ENCODE data around the gene TSEN2. TPM values are rescaled to one million over a fixed set of nuclear protein-coding genes. Genes with fewer than 3 reads are reported as not detected.

Gene TSEN2
- polyA plus RNA-seq, 4 donors = 16.9 to 36.5 (median 25.7) TPM

DNA sequence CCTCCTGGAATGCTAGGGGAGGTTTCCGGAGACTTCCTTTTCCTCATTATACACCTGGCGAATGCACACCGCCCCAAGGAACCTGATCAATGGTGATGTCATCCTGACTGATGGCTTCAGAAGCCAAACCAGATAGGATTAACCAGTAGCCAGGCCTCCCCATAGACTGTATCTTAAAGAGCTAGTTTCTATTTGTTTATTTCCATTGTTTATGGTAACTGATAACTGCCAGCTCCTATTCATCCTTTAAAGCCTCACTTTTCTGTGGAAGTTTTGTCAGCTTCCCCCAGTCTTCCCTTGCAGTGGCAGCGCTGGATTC lies 61.2 kb downstream of the TSEN2 start, which contains the start of gene MKRN2OS:
MKRN2OS (minus strand) TSS at position 27 of the 319 bp plus-strand sequence. CDS start 35 bp downstream, outside the sequence.
- peak in 1 of 4 donors; percentile 59 for DNase-seq (ENCODE audit: low read depth in 4 of 4, low spot score in 2 of 4)

DNA sequence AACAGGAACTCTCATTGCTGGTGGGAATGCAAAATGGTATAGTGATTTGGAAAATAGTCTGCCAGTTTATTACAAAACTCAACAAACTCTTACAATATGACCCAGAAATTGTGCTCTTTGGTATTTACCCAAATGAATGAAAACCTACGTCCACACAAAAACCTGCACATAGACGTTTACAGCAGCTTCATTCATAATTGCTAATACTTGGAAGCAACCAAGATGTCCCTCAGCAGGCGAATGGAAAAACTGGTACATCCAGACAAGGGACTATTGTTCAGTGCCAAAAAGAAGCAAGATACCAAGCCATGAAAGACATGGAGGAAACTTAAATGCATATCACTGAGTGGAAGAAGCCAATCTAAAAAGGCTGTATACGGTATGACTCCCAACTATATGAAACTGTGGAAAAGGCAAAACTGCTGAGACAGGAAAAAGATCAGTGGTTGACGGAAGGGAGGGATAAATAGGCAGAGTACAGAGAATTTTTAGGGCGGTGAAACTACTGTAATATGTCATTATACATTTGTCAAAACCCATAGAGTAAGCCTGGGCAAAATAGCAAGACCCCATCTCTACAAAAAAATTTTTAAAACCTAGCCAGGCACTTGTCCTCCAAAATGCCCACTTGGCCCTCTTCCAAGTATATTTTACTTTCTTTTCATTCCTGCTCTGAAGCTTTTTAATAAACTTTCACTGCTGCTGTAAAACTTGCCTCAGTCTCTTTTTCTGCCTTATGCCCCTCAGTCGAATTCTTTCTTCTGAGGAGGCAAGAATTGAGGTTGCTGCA lies 65.9 kb downstream of the TSEN2 start:
- DNase-seq (ENCODE audit: low read depth in 4 of 4, low spot score in 2 of 4) = no peak

DNA sequence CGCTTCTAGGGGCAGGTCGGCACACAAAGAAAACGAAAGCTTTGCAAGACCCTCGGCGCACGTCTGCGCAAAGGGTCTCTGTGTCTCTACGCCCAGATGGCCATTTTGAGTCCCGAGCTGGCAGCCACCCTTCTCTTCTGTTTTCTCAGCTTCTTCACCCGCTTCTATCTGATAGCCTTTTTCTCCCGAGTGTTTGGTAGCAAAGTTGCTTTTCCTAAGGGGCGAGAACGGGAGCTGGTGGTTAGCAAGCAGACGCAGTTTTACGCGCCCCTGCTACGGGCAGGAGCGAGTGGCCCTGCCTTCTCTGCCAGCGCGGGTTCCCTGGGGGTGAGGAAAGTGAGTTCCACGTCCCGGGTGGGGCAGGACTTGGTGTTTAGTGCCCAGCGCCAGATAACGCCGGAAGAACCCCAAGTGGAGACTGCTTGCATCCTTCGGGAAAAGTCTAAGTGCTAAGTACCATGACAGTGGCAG lies 69.7 kb downstream of the TSEN2 start:
- DNase-seq (ENCODE audit: low read depth in 4 of 4, low spot score in 2 of 4) = peak in 1 of 4 donors; percentile 35

DNA sequence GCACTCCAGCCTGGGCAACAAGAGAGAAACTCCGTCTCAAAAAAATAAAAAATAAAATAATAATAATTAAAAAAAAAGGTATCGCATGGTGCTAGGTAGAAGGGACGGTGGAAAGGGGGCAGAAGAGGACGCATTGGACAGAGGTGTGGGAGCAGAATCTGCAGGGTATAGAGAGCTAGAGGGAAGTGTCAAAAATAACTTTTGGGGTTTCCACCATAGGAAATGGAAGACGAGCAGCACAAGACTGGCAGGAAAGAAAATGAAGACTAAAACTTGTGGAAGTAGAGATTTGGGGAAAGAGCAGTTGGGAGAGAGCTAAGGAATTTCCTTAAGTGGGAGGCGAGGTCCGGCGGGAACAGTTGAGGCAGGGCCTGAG lies 72.0 kb downstream of the TSEN2 start:
- DNase-seq (ENCODE audit: low read depth in 4 of 4, low spot score in 2 of 4) = no peak

DNA sequence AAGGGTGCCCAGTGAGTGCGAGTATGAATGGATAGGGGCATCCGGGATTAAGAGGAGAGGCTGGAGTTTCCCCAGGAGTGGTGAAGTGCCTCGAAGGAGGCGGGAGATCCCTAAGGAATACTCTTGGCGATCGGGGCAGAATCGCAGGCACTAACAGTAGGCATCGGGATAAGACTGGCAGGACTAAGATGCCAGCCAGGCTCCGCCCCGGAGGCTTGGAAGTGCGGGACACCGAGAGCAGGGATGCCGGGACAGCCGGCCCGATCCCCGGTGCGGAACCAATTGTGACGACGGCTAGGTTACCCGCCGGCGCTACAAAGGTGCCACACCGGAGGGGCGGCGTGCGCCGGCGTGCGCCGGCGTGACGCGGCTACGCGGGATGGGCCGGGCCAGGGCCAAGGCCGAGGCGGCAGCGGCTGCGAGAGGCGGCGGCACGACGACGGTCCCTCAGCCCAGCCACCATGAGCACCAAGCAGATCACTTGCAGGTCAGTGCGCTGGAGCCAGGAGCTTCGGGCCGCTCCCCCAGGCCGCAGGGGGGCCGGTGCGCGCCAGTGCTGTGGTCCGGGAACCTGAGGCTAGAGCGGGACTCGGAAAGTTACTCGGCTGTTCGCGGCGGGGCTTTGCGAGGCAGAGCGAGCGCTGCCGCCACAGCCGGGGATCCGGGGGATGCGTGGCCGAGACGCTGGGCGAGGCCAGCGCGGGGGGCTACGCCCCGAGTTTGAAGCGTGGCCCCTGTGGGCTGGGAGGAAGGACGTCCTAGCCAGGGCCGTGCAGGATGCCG lies 72.6 kb downstream of the TSEN2 start, which contains the start of gene MKRN2:
MKRN2 (plus strand) TSS at position 398 of the 783 bp plus-strand sequence; CDS start at position 462, 64 bp downstream.
- peak; percentile 76 to 87 (median 80) for DNase-seq (ENCODE audit: low read depth in 4 of 4, low spot score in 2 of 4)

DNA sequence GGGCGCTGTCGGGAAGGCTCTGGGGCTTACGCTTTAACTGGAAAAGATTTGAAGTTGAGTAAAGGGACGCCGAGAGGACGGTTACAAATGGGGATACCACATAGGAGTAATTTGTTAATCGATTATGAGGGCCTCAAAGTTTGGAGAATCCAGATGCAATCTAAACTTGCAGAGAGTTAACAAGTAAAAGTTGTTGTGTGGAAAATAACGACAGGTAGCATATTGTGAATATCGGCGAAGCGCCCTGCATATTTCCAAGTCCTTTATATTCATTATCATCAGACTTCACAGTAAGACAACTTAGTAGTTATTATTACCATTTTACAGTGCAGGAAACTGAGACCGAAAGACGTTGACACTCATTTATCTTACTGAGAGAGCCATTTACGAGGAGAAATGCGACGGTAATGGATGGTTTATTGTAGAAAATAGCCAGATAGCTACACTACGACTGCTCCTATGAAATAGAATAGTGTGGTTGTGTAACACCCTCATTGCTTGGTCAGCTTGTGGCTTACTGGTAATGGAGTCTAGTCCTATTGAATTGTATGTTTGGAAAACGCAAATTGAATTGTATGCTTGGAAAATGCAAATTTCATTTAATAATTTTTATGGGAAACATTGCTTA lies 73.3 kb downstream of the TSEN2 start:
- DNase-seq (ENCODE audit: low read depth in 4 of 4, low spot score in 2 of 4) = peak in 1 of 4 donors; percentile 60

DNA sequence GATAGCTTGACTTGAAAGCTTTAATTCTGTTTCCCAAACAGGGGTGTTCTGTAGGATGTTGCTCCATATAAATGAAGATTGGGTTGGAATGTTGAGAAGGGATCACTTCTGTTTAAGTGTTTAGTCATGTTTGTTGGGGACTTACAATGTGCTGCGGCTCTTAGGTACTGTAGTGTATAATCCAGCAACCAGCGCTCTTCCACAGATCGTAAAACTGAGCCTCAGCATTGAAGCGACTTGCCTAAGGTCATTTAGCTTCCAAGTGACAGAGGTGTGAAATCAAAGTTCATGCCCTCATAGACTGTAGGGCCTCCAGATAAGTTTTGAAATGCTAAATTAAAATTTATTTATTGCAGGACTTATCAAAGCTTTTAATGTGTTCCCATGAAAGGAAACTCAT lies 74.4 kb downstream of the TSEN2 start:
- no peak for DNase-seq (ENCODE audit: low read depth in 4 of 4, low spot score in 2 of 4)

DNA sequence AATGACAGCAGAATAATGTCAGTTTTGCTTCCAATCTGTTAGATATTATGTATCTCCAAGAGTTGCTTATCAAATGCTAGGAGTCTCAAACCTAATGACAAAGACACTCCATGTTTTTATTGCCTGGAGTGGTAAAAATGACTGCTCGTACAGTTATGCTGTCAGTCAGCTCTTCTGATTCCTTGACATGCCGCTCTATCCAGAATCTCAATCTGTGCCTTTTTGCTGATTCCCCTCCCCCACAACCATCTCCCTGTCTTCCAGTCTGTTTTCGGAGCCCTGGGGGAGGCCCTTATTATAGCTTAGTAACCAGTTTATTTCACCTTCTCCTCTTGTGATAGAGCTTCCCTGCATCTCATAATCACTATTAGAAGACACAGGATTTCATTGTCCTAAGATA lies 75.2 kb downstream of the TSEN2 start:
- no peak for DNase-seq (ENCODE audit: low read depth in 4 of 4, low spot score in 2 of 4)

DNA sequence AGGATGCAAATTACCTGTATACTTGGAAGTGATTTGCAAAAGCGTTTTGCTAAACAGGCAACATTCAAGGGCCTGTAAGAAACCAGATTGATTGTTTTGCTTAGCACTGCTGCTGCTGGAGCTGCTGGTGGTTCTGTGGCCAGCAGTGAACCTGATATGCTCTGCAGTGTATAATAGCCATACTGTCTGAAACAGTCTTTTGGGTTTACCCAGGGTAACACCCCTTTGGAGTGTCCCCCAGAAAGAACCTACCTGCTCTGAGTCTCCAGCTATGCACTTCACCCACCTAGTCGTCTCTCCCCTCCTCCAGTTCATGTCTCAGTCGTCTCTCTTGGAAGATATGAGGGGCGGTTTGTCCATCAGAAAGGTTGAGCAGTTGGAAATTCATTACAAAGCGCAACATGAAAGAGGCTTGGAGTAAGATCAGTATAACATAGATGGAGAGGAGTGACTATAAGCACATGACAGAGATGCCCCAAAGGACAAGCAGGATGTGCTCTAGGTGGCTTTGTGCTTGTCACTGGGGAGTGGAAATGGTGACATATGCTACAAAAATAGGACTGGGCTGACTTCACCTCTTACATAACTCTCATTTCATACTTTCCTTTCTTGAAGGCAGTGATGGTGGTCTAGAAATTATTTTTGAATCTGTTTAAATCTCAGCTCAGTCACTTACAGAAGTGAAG lies 76.4 kb downstream of the TSEN2 start:
- DNase-seq (ENCODE audit: low read depth in 4 of 4, low spot score in 2 of 4) = no peak

DNA sequence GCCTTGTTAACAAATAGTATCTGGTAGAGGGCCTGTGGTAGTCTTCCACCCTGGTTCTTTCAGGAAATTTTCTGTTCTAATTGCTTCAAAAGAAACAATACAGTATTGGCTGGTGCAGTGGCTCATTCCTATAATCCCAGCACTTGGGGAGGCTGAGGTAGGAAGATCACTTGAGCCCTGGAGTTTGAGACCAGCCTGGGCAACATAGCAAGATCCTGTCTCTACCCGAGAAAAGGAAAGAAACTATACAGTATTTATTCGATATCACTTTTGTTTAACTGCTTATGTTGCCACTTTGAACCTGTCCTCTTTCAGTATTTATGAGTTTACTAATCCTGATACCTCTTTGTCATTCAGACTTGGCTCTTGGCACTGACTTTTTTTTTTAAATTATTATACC lies 77.1 kb downstream of the TSEN2 start:
- DNase-seq (ENCODE audit: low read depth in 4 of 4, low spot score in 2 of 4) = no peak

DNA sequence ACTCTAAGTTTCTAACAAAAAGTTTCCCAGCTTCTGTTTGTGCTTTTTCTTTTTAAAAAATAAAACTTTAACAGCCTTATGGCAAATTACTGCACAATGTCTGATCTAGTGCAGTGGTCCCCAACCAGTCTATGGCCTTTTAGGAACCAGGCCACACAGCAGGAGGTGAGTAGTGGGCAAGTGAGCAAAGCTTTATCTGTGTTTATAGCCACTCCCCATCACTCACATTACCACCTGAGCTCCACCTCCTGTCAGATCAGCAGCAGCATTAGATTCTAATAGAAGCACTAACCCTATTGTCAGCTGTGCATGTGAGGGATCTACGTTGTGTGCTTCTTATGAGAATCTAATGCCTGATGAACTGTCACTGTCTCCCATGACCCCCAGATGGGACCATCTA lies 78.2 kb downstream of the TSEN2 start:
- DNase-seq (ENCODE audit: low read depth in 4 of 4, low spot score in 2 of 4) = no peak

DNA sequence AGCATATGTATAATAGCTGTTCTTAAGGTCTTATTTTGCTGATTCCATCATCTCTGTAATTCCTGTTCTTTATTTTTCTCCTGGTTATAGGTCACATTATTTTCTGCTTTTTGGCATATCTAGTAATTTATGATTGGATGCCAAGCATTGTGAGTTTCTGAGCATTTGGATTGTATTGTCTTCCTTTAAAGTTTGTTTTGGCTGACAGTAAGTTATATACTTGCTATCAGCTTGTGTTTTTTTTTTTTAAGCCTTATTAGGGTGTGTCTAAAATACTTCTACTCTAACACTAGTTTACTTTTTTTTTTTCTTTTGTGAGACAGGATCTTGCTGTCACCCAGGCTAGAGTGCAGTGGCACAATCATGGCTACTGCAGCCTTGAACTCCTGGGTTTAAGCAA lies 82.7 kb downstream of the TSEN2 start:
- DNase-seq (ENCODE audit: low read depth in 4 of 4, low spot score in 2 of 4) = no peak

DNA sequence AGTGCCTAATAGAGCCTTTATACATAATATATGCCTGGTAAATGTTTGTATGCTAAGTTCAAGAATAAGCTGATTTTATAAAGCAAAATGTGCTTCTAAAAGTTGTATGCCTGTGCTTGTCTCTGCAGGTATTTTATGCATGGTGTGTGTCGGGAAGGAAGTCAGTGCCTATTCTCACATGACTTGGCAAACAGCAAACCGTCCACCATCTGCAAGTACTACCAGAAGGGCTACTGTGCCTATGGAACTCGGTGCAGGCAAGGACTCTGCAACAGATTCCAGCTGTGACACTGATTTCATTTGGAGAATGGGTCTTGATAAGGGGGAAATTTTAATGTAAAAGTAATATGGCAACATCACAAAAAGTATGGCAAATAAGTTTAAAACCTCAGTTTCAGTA lies 84.5 kb downstream of the TSEN2 start:
- no peak for DNase-seq (ENCODE audit: low read depth in 4 of 4, low spot score in 2 of 4)

DNA sequence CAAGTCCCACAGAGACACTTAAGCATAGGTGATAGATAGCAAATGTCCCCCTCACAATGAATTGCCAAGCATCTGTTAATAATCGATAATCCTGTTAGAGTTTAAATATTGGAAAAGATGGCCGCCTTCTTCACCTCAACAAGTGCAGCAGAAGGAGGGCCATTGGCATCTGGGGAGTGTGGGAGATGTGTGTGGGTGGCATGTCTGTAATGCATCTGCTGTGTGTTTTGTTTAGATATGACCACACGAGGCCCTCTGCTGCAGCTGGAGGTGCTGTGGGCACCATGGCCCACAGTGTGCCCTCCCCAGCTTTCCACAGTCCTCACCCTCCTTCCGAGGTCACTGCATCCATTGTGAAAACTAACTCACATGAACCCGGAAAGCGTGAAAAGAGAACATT lies 85.6 kb downstream of the TSEN2 start:
- no peak for DNase-seq (ENCODE audit: low read depth in 4 of 4, low spot score in 2 of 4)

DNA sequence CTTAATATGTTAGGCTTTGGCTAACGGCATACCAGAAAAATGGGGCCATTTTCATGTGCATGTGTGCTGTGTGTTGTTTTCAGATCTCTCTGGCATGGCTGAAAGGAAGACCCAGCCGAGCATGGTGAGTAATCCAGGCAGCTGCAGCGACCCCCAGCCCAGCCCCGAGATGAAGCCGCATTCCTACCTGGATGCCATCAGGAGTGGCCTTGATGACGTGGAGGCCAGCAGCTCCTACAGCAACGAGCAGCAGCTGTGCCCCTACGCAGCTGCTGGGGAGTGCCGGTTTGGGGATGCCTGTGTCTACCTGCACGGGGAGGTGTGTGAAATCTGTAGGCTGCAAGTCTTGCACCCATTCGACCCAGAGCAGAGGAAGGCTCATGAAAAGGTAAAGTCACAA lies 87.7 kb downstream of the TSEN2 start:
- DNase-seq (ENCODE audit: low read depth in 4 of 4, low spot score in 2 of 4) = no peak

DNA sequence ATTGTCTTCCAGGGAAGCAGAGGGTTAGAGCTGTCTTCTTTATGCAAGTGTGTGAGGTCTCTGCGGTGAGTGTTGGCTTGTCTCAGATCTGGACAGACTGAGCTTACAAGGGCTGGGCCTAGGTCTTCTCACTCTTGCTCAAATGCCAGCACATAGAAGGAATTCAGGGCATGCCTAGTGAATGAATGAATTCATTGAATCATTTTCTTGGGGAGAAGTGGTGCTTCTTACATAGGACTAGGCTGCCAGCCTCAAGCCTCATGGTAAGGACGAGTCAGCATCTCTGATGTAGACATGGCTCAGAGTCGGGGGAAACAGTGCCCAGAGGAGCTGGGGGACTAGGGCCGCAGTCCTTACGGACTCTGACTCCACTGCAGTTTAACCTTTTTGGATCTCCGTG lies 89.9 kb downstream of the TSEN2 start:
- no peak for DNase-seq (ENCODE audit: low read depth in 4 of 4, low spot score in 2 of 4)

DNA sequence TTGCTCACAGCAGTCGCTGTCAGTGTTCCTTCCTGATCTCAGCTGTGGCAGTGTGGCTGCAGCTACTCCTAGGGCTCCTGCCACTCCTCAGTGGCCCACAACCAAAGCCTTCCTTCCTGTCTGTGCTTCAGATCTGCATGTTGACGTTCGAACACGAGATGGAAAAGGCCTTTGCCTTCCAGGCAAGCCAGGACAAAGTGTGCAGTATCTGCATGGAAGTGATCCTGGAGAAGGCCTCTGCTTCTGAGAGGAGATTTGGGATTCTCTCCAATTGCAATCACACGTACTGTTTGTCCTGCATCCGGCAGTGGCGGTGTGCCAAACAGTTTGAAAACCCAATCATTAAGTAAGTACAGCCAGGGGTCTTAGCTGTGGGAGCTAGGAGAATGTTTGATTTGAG lies 90.4 kb downstream of the TSEN2 start:
- no peak for DNase-seq (ENCODE audit: low read depth in 4 of 4, low spot score in 2 of 4)

DNA sequence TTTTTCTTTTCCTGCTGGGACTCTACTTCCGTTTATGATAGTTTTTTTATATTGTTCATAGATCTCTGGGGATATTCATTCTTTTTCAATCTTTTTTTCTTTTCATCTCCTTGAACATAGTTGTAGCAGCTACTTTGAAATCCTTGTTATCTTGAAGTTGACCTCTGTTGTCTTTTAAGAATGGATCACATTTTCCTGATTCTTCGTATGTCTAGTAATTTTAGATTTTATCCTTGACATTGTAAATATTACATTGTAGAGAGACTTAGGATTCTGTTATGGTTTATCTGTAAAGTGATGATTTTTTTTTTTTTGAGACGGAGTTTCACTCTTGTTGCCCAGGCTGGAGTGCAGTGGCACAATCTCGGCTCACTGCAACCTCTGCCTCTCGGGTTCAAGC lies 93.1 kb downstream of the TSEN2 start:
- DNase-seq (ENCODE audit: low read depth in 4 of 4, low spot score in 2 of 4) = no peak

DNA sequence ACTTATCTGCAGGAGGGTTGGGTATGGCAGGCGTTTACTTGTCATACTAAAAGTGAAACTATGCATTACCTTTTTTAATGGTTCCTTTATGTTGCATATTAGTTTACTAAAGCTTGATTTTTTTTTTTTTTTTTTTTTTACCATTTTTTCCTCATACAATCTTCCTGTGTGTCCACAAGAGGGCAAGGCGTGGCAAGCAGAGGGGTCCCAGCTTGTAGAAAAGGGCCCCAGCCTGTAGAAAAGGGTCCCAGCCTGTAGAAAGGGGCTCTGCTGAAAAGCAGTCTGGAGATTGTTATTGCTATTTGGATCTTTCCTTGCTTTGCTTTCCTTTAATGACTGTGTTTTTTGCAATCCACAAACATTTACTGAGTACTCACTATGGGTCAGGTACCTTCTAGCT lies 94.5 kb downstream of the TSEN2 start:
- no peak for DNase-seq (ENCODE audit: low read depth in 4 of 4, low spot score in 2 of 4)

DNA sequence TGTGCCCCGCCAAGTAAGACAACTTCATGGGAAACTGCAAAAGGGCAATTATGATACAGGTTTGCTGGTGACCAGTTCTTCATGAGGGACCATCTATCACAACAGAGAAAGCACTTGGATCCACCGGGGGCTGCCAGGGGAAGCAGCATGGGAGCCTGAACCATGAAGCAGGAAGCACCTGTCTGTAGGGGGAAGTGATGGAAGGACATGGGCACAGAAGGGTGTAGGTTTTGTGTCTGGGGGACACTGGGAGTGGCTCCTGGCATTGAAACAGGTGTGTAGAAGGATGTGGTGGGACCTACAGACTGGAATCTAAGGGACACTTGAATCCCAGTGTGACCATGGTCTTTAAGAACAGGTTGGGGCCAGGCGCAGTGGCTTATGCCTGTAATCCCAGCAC lies 95.2 kb downstream of the TSEN2 start:
- no peak for DNase-seq (ENCODE audit: low read depth in 4 of 4, low spot score in 2 of 4)

DNA sequence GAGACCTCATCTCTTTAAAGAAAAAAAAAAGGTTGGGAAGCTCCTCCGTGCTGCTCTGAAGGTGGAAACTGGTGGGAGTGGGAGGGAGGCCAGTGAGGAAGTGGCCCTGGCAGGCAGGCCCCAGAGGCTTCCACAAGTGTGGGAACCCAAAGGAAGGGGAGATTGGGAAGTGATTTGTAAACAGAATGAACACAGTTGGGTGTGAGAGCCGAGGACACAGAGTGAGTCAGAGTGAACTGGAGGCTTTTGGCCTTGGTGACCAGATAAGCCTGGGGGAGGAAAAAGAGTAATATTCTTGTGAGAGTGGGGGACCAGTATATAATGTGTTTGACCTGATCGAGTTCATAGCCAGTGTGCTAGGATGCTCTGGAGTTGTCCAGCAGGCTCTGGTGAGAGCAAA lies 95.6 kb downstream of the TSEN2 start:
- no peak for DNase-seq (ENCODE audit: low read depth in 4 of 4, low spot score in 2 of 4)

Measured in left renal cortex interstitium (tissue), 4 donors.